Activated naive CD4-positive, alpha-beta T cell treated with anti-CD3 and anti-CD28 coated beads for 36 hours (primary cell): ENCODE data around the gene COPZ1. TPM values are rescaled to one million over a fixed set of nuclear protein-coding genes. Genes with fewer than 3 reads are reported as not detected.
"Not testable (repeated sequence)": the region's sequence is repeated elsewhere in the genome, so short reads cannot be mapped to it uniquely, and the experiment has no call there.

Source experiments
- CTCF ChIA-PET: fragments of 350-600 bp; sonication (Branson Sonifier 250); formaldehyde crosslinking; loops from one replicate; lab custom pipeline; 2021; ENCODE audit warnings: antibody characterized with exemption; lab: Charles Lee
- DNase-seq: peaks from one replicate; pipeline ENCODE4 v3.0.0-alpha.2; 2020
- H3K27ac Mint-ChIP-seq: one replicate; pipeline ENCODE4 v1.8.0; 2021; ENCODE audit warnings: mild to moderate bottlenecking, mixed read lengths
- H3K27me3 Mint-ChIP-seq: one replicate; pipeline ENCODE4 v1.8.0; 2021; ENCODE audit warnings: low read depth, mixed read lengths
- H3K36me3 Mint-ChIP-seq: one replicate; pipeline ENCODE4 v1.8.0; 2021; ENCODE audit warnings: low read depth, mixed read lengths
- H3K4me1 Mint-ChIP-seq: one replicate; pipeline ENCODE4 v1.8.0; 2021; ENCODE audit warnings: low read depth, mixed read lengths
- H3K4me3 Mint-ChIP-seq: one replicate; pipeline ENCODE4 v1.8.0; 2021; ENCODE audit warnings: mild to moderate bottlenecking, moderate library complexity, mixed read lengths
- H3K9me3 Mint-ChIP-seq: one replicate; pipeline ENCODE4 v1.8.0; 2021; ENCODE audit warnings: mixed read lengths
- intact Hi-C: fragments of 100-400 bp; cut with micrococcal nuclease; formaldehyde crosslinking; loops from one replicate; pipeline ENCODE4 v1.15.1; 2023
- total RNA-seq, 2 experiments: library from RNA; stranded (reverse); gene quantifications; one replicate each; pipeline ENCODE4 v1.2.3, GENCODE V29; 2021

COPZ1 gene
- total RNA-seq, 2 experiments from 2014 or later, result 98.0 to 105 TPM

GRCh38 chr12:54325442-54326109, 645 bp downstream of the COPZ1 start:
- peaks cover 52% of the 10 kb centered on the region for H3K4me1 Mint-ChIP-seq
- not testable (repeated sequence) for H3K9me3 Mint-ChIP-seq, DNase-seq, H3K36me3 Mint-ChIP-seq, H3K27me3 Mint-ChIP-seq
- intact Hi-C loops, result loop anchor here (1.0 to 5.0 kb wide), 4 partner anchors 45 to 598 kb away; partner anchors contain the start of genes CALCOCO1, CBX5 and HNRNPA1
- CTCF ChIA-PET, result interaction anchor here (0.6 to 4.9 kb wide), 29 partner anchors 9 to 1658 kb away, joined by 3 to 45 read pairs (median 4); partner anchors contain the start of gene NFE2
- H3K4me3 Mint-ChIP-seq, result peak overlapping the region; percentile 100
- peak overlapping the region; percentile 93 for H3K27ac Mint-ChIP-seq

- CTCF ChIA-PET, result interaction anchor here (1.4 to 1.6 kb wide), 3 partner anchors 9 to 71 kb away, joined by 4 to 6 read pairs (median 5); no protein-coding TSS in a partner anchor
- no peaks in the 10 kb centered on the region for H3K9me3 Mint-ChIP-seq
- no peak overlapping the region for H3K4me3 Mint-ChIP-seq
- H3K27ac Mint-ChIP-seq, result peak overlapping the region; percentile 47
- peaks cover 76% of the 10 kb centered on the region for H3K4me1 Mint-ChIP-seq
- H3K36me3 Mint-ChIP-seq, result peaks cover 4% of the 10 kb centered on the region
- intact Hi-C loops, result loop anchor here (5.0 kb wide), 1 partner anchor 86 kb away; no protein-coding TSS in a partner anchor
- H3K27me3 Mint-ChIP-seq, result no peaks in the 10 kb centered on the region
- no peak for DNase-seq
These were observed 3.8 kb downstream of the COPZ1 start for GRCh38 chr12:54328595-54329337.

- Mint-ChIP-seq H3K36me3 (peaks cover 4% of the 10 kb centered on the region), H3K9me3 (no peaks in the 10 kb centered on the region), H3K4me3 (no peak overlapping the region), H3K27ac (no peak overlapping the region), H3K27me3 (no peaks in the 10 kb centered on the region), H3K4me1 (peaks cover 75% of the 10 kb centered on the region)
- CTCF ChIA-PET, result interaction anchor here (1.4 to 1.6 kb wide), 3 partner anchors 8 to 70 kb away, joined by 4 to 6 read pairs (median 5); no protein-coding TSS in a partner anchor
- intact Hi-C loops, result loop anchor here (5.0 kb wide), 1 partner anchor 87 kb away; no protein-coding TSS in a partner anchor
- DNase-seq, result no peak
These were observed 4.8 kb downstream of the COPZ1 start for GRCh38 chr12:54329759-54330158.

- H3K4me3 Mint-ChIP-seq, result no peak overlapping the region
- intact Hi-C loops, result no loop called here
- H3K27me3 Mint-ChIP-seq, result no peaks in the 10 kb centered on the region
- no peaks in the 10 kb centered on the region for H3K9me3 Mint-ChIP-seq
- DNase-seq, result no peak
- no peak overlapping the region for H3K27ac Mint-ChIP-seq
- CTCF ChIA-PET, result no interaction called here
- peaks cover 70% of the 10 kb centered on the region for H3K4me1 Mint-ChIP-seq
- no peaks in the 10 kb centered on the region for H3K36me3 Mint-ChIP-seq
These were observed 5.5 kb downstream of the COPZ1 start for GRCh38 chr12:54330442-54330841.

GRCh38 chr12:54331461-54331860, 6.5 kb downstream of the COPZ1 start:
- peak overlapping the region; percentile 50 for H3K27ac Mint-ChIP-seq
- DNase-seq, result no peak
- intact Hi-C loops, result no loop called here
- no peaks in the 10 kb centered on the region for H3K27me3 Mint-ChIP-seq
- peaks cover 67% of the 10 kb centered on the region for H3K4me1 Mint-ChIP-seq
- H3K9me3 Mint-ChIP-seq, result no peaks in the 10 kb centered on the region
- CTCF ChIA-PET, result interaction anchor here (0.6 to 1.8 kb wide), 2 partner anchors 45 to 67 kb away, joined by 5 to 6 read pairs; no protein-coding TSS in a partner anchor
- no peak overlapping the region for H3K4me3 Mint-ChIP-seq
- H3K36me3 Mint-ChIP-seq, result no peaks in the 10 kb centered on the region

GRCh38 chr12:54333420-54334034, 8.6 kb downstream of the COPZ1 start:
- H3K27ac Mint-ChIP-seq, result no peak overlapping the region
- H3K9me3 Mint-ChIP-seq, result no peaks in the 10 kb centered on the region
- CTCF ChIA-PET, result interaction anchor here (0.7 to 6.4 kb wide), 11 partner anchors 8 to 169 kb away, joined by 3 to 92 read pairs (median 4); partner anchors contain the start of genes COPZ1 and NCKAP1L
- intact Hi-C loops, result no loop called here
- peaks cover 56% of the 10 kb centered on the region for H3K4me1 Mint-ChIP-seq
- no peaks in the 10 kb centered on the region for H3K36me3 Mint-ChIP-seq
- H3K4me3 Mint-ChIP-seq, result no peak overlapping the region
- DNase-seq, result no peak
- no peaks in the 10 kb centered on the region for H3K27me3 Mint-ChIP-seq

GRCh38 chr12:54337280-54337842, 12.4 kb downstream of the COPZ1 start:
- Mint-ChIP-seq H3K4me3 (no peak overlapping the region), H3K4me1 (peaks cover 22% of the 10 kb centered on the region), H3K27me3 (no peaks in the 10 kb centered on the region), H3K9me3 (no peaks in the 10 kb centered on the region), H3K36me3 (peaks cover 6% of the 10 kb centered on the region), H3K27ac (no peak overlapping the region)
- no peak for DNase-seq
- intact Hi-C loops, result no loop called here
- CTCF ChIA-PET, result interaction anchor here (0.9 to 6.4 kb wide), 13 partner anchors 8 to 118 kb away, joined by 3 to 92 read pairs (median 13); partner anchors contain the start of gene COPZ1

- peaks cover 8% of the 10 kb centered on the region for H3K36me3 Mint-ChIP-seq
- CTCF ChIA-PET, result interaction anchor here (1.1 to 6.4 kb wide), 9 partner anchors 9 to 61 kb away, joined by 3 to 92 read pairs (median 31); partner anchors contain the start of gene COPZ1
- DNase-seq, result no peak
- intact Hi-C loops, result no loop called here
- H3K4me1 Mint-ChIP-seq, result peaks cover 18% of the 10 kb centered on the region
- H3K27me3 Mint-ChIP-seq, result no peaks in the 10 kb centered on the region
- no peaks in the 10 kb centered on the region for H3K9me3 Mint-ChIP-seq
- H3K4me3 Mint-ChIP-seq, result no peak overlapping the region
- H3K27ac Mint-ChIP-seq, result no peak overlapping the region
These were observed 13.1 kb downstream of the COPZ1 start for GRCh38 chr12:54337854-54338650.

- peaks cover 11% of the 10 kb centered on the region for H3K4me1 Mint-ChIP-seq
- no peaks in the 10 kb centered on the region for H3K27me3 Mint-ChIP-seq
- H3K9me3 Mint-ChIP-seq, result no peaks in the 10 kb centered on the region
- no peak overlapping the region for H3K27ac Mint-ChIP-seq
- peaks cover 13% of the 10 kb centered on the region for H3K36me3 Mint-ChIP-seq
- H3K4me3 Mint-ChIP-seq, result no peak overlapping the region
- DNase-seq, result no peak
- intact Hi-C loops, result no loop called here
- CTCF ChIA-PET, result interaction anchor here (1.6 to 6.1 kb wide), 3 partner anchors 10 to 46 kb away, joined by 5 to 33 read pairs (median 31); no protein-coding TSS in a partner anchor
These were observed 13.9 kb downstream of the COPZ1 start for GRCh38 chr12:54338698-54339296.

- Mint-ChIP-seq H3K36me3 (peaks cover 20% of the 10 kb centered on the region), H3K4me1 (peaks cover 6% of the 10 kb centered on the region), H3K4me3 (no peak overlapping the region), H3K27me3 (no peaks in the 10 kb centered on the region), H3K9me3 (no peaks in the 10 kb centered on the region), H3K27ac (no peak overlapping the region)
- DNase-seq, result no peak
- intact Hi-C loops, result no loop called here
- CTCF ChIA-PET, result interaction anchor here (0.8 to 1.6 kb wide), 5 partner anchors 16 to 126 kb away, joined by 3 to 5 read pairs (median 3); partner anchors contain the start of gene COPZ1
These were observed 15.9 kb downstream of the COPZ1 start for GRCh38 chr12:54340846-54341245.
